GM12878 (cell line): ENCODE data around the gene TCEA2. TPM values are rescaled to one million over a fixed set of nuclear protein-coding genes. Genes with fewer than 3 reads are reported as not detected.
A peak's percentile ranks its signal among the peaks of the same experiment; 100 is the strongest.

ENCODE experiments used
- BCL11A ChIP-seq: IDR thresholded peaks from 2 replicates; pipeline ENCODE4 v1.6.1; 2011; ENCODE audit warnings: low read depth, low read length
- CTCF ChIP-seq, 3 experiments: IDR thresholded peaks in 2 of 3; conservative IDR thresholded peaks in 1 of 3; 2 replicates each; pipeline ENCODE4 v1.5.1; 2011; ENCODE audit warnings: low read depth in 3 of 3, low read length in 3 of 3, mild to moderate bottlenecking in 3 of 3, control low read depth in 2 of 3, moderate library complexity in 2 of 3, inconsistent platforms in 1 of 3, mixed read lengths in 1 of 3; ENCODE audit not compliant: control insufficient read depth in 2 of 3, insufficient read depth in 1 of 3; ENCODE audit errors: extremely low read depth in 1 of 3
- DPF2 ChIP-seq: fragments of 450-650 bp; IDR thresholded peaks from 2 replicates; pipeline ENCODE4 v1.6.1; 2017; ENCODE audit warnings: mild to moderate bottlenecking
- E4F1 ChIP-seq: fragments of 450-650 bp; IDR thresholded peaks from 2 replicates; pipeline ENCODE4 v1.6.1; 2018; ENCODE audit warnings: borderline replicate concordance, mild to moderate bottlenecking; ENCODE audit not compliant: partially characterized antibody
- FOS ChIP-seq: IDR thresholded peaks from 3 replicates; pipeline ENCODE4 v1.6.1; 2011; ENCODE audit warnings: borderline replicate concordance; ENCODE audit not compliant: insufficient read length; ENCODE audit errors: extremely low read depth
- GATAD2B ChIP-seq: fragments of 450-650 bp; conservative IDR thresholded peaks from 2 replicates; pipeline ENCODE4 v1.6.1; 2017; ENCODE audit warnings: low read depth, mild to moderate bottlenecking, moderate library complexity
- HDAC6 ChIP-seq: fragments of 200-600 bp; sonication (generic); IDR thresholded peaks from one replicate; pipeline ENCODE4 v1.8.0; 2017; ENCODE audit warnings: antibody characterized with exemption; ENCODE audit not compliant: unreplicated experiment
- HDGF ChIP-seq: fragments of 450-650 bp; IDR thresholded peaks from 2 replicates; pipeline ENCODE4 v1.6.1; 2016; ENCODE audit warnings: antibody characterized with exemption
- IKZF1 ChIP-seq: fragments of 450-650 bp; conservative IDR thresholded peaks from 2 replicates; pipeline ENCODE4 v1.6.1; 2017; ENCODE audit warnings: antibody characterized with exemption, mild to moderate bottlenecking
- MLLT1 ChIP-seq: fragments of 450-650 bp; IDR thresholded peaks from 2 replicates; pipeline ENCODE4 v1.6.1; 2016; ENCODE audit warnings: mild to moderate bottlenecking
- MTA2 ChIP-seq: fragments of 450-650 bp; IDR thresholded peaks from 2 replicates; pipeline ENCODE4 v1.6.1; 2016; ENCODE audit warnings: low read depth, mild to moderate bottlenecking, moderate library complexity
- MYB ChIP-seq: fragments of 150-350 bp; IDR thresholded peaks from 2 replicates; pipeline ENCODE4 v1.6.1; 2014; ENCODE audit warnings: mild to moderate bottlenecking, low read depth, low read length, borderline replicate concordance
- NBN ChIP-seq: fragments of 450-650 bp; IDR thresholded peaks from 2 replicates; pipeline ENCODE4 v1.6.1; 2016
- NR2C1 ChIP-seq: fragments of 450-650 bp; IDR thresholded peaks from 2 replicates; pipeline ENCODE4 v1.6.1; 2017; ENCODE audit warnings: antibody characterized with exemption, mild to moderate bottlenecking, moderate library complexity
- PAX5 ChIP-seq: IDR thresholded peaks from 2 replicates; pipeline ENCODE4 v1.6.1; 2011; ENCODE audit warnings: low read depth, low read length, borderline replicate concordance
- PML ChIP-seq: IDR thresholded peaks from 2 replicates; pipeline ENCODE4 v1.6.1; 2012; ENCODE audit warnings: low read length, inconsistent platforms
- RAD21 ChIP-seq: IDR thresholded peaks from 2 replicates; pipeline ENCODE4 v1.6.1; 2011; ENCODE audit warnings: mild to moderate bottlenecking, low read depth, low read length, moderate library complexity; ENCODE audit not compliant: insufficient read depth
- RUNX3 ChIP-seq: IDR thresholded peaks from 2 replicates; pipeline ENCODE4 v1.6.1; 2012; ENCODE audit warnings: low read length, inconsistent platforms
- SIN3A ChIP-seq: IDR thresholded peaks from 2 replicates; pipeline ENCODE4 v1.6.1; 2012; ENCODE audit warnings: low read depth, low read length, improper control_type of control experiment
- SMC3 ChIP-seq: IDR thresholded peaks from 2 replicates; pipeline ENCODE4 v1.6.1; 2011; ENCODE audit warnings: low read length, improper control_type of control experiment, borderline replicate concordance
- SP1 ChIP-seq: IDR thresholded peaks from one replicate; pipeline ENCODE4 v1.6.1; 2011; ENCODE audit warnings: low read depth, low read length
- SREBF2 ChIP-seq: IDR thresholded peaks from 2 replicates; pipeline ENCODE4 v1.6.1; 2012; ENCODE audit warnings: mild to moderate bottlenecking, low read length
- TCF12 ChIP-seq: IDR thresholded peaks from 2 replicates; pipeline ENCODE4 v1.6.1; 2011; ENCODE audit warnings: low read depth, mild to moderate bottlenecking, low read length
- TCF3 ChIP-seq: IDR thresholded peaks from 2 replicates; pipeline ENCODE4 v1.6.1; 2012; ENCODE audit warnings: low read depth, mild to moderate bottlenecking, low read length, borderline replicate concordance; ENCODE audit not compliant: insufficient read depth
- YY1 ChIP-seq: IDR thresholded peaks from 2 replicates; pipeline ENCODE4 v1.6.1; 2011; ENCODE audit warnings: low read depth, mild to moderate bottlenecking, low read length
- polyA plus RNA-seq, 11 experiments: library from polyadenylated mRNA; depleted of rRNA in 4 of 11; unstranded in 6 of 11; stranded (reverse) in 5 of 11; fragments of >200 nt; fragmentation: Nextera tagmentation in 4 of 11; fragmentation: Illumina TruSeq in 1 of 11; extraction: Ambion mirVana in 4 of 11; extraction: Trizol in 1 of 11; gene quantifications; 1 replicate in 1 of 11; 2 replicates in 10 of 11; pipeline versions ENCODE4 v1.2.1 to v1.2.3, GENCODE V29; 2011 to 2016; ENCODE audit warnings: inconsistent platforms in 2 of 11, missing spikeins in 2 of 11, low read depth in 1 of 11
- total RNA-seq, 4 experiments: library from RNA; depleted of rRNA in 3 of 4; stranded (reverse); fragments of >200 nt in 3 of 4; fragmentation: Illumina TruSeq in 1 of 4; extraction: Trizol in 1 of 4; gene quantifications; 2 replicates each; pipeline versions ENCODE4 v1.2.1 to v1.2.3, GENCODE V29; 2013 to 2021
- TF ChIP-seq, protein P1 (sequence below): IDR thresholded peaks from 2 replicates; pipeline ENCODE4 v1.6.1; 2011; ENCODE audit warnings: low read depth, mild to moderate bottlenecking, low read length, moderate library complexity, borderline replicate concordance; ENCODE audit errors: extremely low read depth

The TCEA2 gene
- total and polyA plus RNA-seq, 10 of the 15 experiments (the other 5 are each of a cell fraction or from before 2014, with no cell fraction given) = 3.4 to 42.5 (median 13.3) TPM

- TF ChIP-seq TCF12 = peak; percentile 86
- peak; percentile 69 for TF ChIP-seq SMC3
- TF ChIP-seq MLLT1 = peak; percentile 38; the same call in 1 of the 2 replicates
- TF ChIP-seq HDAC6 = no peak
- TF ChIP-seq SREBF2 = no peak
- peak; percentile 57; the same call in 1 of the 2 replicates for TF ChIP-seq RUNX3
- peak; percentile 11 for TF ChIP-seq SP1
- TF ChIP-seq PAX5 = peak; percentile 53; the same call in 1 of the 2 replicates
- TF ChIP-seq HDGF = peak; percentile 85; the same call in 1 of the 2 replicates
- TF ChIP-seq MTA2 = peak; percentile 55
- peak; percentile 87 for TF ChIP-seq TCF3
- 0 out of 2 replicates have a peak, but pooled peaks have one; percentile 54 for TF ChIP-seq NBN
- TF ChIP-seq CTCF (IDR thresholded peaks at IDR 0.05 in 2 of 3, conservative IDR thresholded peaks at IDR 0.05 in 1 of 3; ENCODE audit: control insufficient read depth in 2 of 3, extremely low read depth in 1 of 3, insufficient read depth in 1 of 3, low read depth in 3 of 3, low read length in 3 of 3) = peak; percentile 92 to 94 (median 93)
- TF ChIP-seq NR2C1 = 0 out of 2 replicates have a peak, but pooled peaks have one; percentile 29
- TF ChIP-seq SIN3A = peak; percentile 25; the same call in 1 of the 2 replicates
- TF ChIP-seq E4F1 = no peak
- TF ChIP-seq BCL11A = no peak
- TF ChIP-seq DPF2 = peak; percentile 51
- TF ChIP-seq IKZF1 = peak; percentile 77
- TF ChIP-seq, protein P1, sequence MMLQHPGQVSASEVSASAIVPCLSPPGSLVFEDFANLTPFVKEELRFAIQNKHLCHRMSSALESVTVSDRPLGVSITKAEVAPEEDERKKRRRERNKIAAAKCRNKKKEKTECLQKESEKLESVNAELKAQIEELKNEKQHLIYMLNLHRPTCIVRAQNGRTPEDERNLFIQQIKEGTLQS = no peak
- TF ChIP-seq PML = no peak
- TF ChIP-seq RAD21 = peak; percentile 85
- peak; percentile 54; the same call in 1 of the 2 replicates for TF ChIP-seq YY1
- no peak for TF ChIP-seq FOS
- peak; percentile 95 for TF ChIP-seq GATAD2B
- no peak for TF ChIP-seq MYB
Observed at GRCh38 chr20:64057628-64058498, 5.1 kb upstream of the TCEA2 start (continued).
